GM23248 (cell line): ENCODE data around the gene MYO5B.

Experiments
- EZH2 ChIP-seq: fragments of 200-600 bp; sonication (generic); IDR thresholded peaks from 2 replicates; pipeline ENCODE4 v1.6.1; 2018; ENCODE audit warnings: antibody characterized with exemption, mild to moderate bottlenecking; ENCODE audit not compliant: insufficient read depth, poor library complexity, severe bottlenecking
- EZH2phosphoT487 ChIP-seq: fragments of 200-600 bp; sonication (generic); IDR thresholded peaks from 2 replicates; pipeline ENCODE4 v1.6.1; 2018; ENCODE audit warnings: antibody characterized with exemption, moderate library complexity, mild to moderate bottlenecking, low read depth; ENCODE audit not compliant: insufficient read depth

DNA sequence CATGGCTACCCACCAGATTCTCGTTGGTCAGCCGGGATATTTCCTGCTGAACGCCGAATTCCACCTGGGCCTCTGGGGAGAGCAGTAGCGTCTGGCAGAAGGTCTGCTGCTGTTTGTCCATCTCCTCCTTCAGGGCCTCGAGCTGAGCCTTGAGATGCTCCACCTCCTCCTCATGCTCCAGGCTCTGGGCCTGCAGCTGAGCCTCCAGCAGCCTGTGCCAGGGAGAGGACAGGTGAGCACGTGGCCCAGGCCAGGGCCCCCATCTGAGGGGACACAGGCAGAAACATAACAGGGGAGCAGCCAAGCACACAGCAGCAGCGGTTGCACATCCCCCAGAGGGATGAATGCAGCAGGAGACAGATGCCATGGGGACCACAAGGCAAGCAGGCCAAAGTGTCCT lies 341.5 kb downstream of the MYO5B start:
- TF ChIP-seq EZH2 (no peak), EZH2phosphoT487 (no peak)
